Ovary (tissue), 3 donors: Measurements from ENCODE around the gene DCAF10.

Experiments
- EP300 ChIP-seq: sonication (generic); formaldehyde crosslinking; IDR thresholded peaks from one replicate; pipeline ENCODE4 v1.6.1; 2017; ENCODE audit warnings: antibody characterized with exemption
- POLR2A ChIP-seq: fragments of 450-650 bp; IDR thresholded peaks from one replicate; pipeline ENCODE4 v1.6.1; 2017; ENCODE audit warnings: antibody characterized with exemption, mild to moderate bottlenecking, moderate library complexity
- TF ChIP-seq, protein P1 (sequence below), 3 donors: fragments of 450-650 bp in 2 of 3; fragments of 200-600 bp in 1 of 3; IDR thresholded peaks; one replicate each; pipeline versions ENCODE4 v1.5.1 to v1.8.0; 2016 to 2022; ENCODE audit warnings: antibody characterized with exemption in 3 of 3, mild to moderate bottlenecking in 1 of 3
- donor health status: DM: no; HTN: no; CAD: no.

DNA sequence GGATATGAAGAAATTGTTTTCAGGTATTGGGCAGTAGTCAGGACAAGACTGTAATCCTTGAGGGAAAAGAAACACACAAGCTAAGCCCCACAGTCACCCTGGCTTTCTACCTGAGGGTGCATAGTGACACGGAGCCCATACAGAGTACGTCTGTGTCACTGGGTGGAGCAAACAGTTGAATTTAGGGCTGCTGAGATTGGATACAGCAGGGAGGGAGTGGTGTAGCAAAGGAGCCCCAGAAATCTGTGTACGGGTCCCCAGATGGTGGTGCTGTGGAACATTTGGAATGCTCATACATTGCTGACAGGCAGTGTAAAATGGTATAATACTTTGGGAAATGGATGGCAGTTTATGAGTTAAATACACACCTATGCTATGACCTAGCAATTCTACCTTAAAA, 41.9 kb upstream of the DCAF10 start:
- TF ChIP-seq, protein P1, sequence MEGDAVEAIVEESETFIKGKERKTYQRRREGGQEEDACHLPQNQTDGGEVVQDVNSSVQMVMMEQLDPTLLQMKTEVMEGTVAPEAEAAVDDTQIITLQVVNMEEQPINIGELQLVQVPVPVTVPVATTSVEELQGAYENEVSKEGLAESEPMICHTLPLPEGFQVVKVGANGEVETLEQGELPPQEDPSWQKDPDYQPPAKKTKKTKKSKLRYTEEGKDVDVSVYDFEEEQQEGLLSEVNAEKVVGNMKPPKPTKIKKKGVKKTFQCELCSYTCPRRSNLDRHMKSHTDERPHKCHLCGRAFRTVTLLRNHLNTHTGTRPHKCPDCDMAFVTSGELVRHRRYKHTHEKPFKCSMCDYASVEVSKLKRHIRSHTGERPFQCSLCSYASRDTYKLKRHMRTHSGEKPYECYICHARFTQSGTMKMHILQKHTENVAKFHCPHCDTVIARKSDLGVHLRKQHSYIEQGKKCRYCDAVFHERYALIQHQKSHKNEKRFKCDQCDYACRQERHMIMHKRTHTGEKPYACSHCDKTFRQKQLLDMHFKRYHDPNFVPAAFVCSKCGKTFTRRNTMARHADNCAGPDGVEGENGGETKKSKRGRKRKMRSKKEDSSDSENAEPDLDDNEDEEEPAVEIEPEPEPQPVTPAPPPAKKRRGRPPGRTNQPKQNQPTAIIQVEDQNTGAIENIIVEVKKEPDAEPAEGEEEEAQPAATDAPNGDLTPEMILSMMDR (IDR thresholded peaks at IDR 0.05), result no peak
- TF ChIP-seq POLR2A (no peak), EP300 (no peak)
